Immature natural killer cell (primary cell): ENCODE measurements around the gene EN2. TPM values are rescaled to one million over a fixed set of nuclear protein-coding genes. Genes with fewer than 3 reads are reported as not detected.

Experiments used
- DNase-seq, 3 donors: peaks; one replicate each; pipeline ENCODE4 v3.0.0; 2022; ENCODE audit warnings: mixed read lengths in 1 of 3
- H3K27ac Mint-ChIP-seq, 6 donors: one replicate each; pipeline ENCODE4 v1.8.0; 2020; ENCODE audit warnings: mixed read lengths in 6 of 6, mild to moderate bottlenecking in 5 of 6, inconsistent platforms in 4 of 6, moderate library complexity in 3 of 6
- H3K27me3 Mint-ChIP-seq, 3 donors: one replicate each; pipeline ENCODE4 v1.8.0; 2020 to 2021; ENCODE audit warnings: low read depth in 3 of 3, mild to moderate bottlenecking in 3 of 3, mixed read lengths in 3 of 3, moderate library complexity in 3 of 3, inconsistent platforms in 1 of 3
- H3K36me3 Mint-ChIP-seq, 3 donors: one replicate each; pipeline ENCODE4 v1.8.0; 2020; ENCODE audit warnings: mixed read lengths in 3 of 3, inconsistent platforms in 2 of 3, mild to moderate bottlenecking in 2 of 3
- H3K4me1 Mint-ChIP-seq, 2 donors: one replicate each; pipeline ENCODE4 v1.8.0; 2020; ENCODE audit warnings: inconsistent platforms in 2 of 2, mild to moderate bottlenecking in 2 of 2, mixed read lengths in 2 of 2, moderate library complexity in 1 of 2
- H3K4me3 Mint-ChIP-seq, 5 donors: one replicate each; pipeline ENCODE4 v1.8.0; 2020; ENCODE audit warnings: mild to moderate bottlenecking in 5 of 5, mixed read lengths in 5 of 5, inconsistent platforms in 3 of 5, moderate library complexity in 3 of 5
- H3K9me3 Mint-ChIP-seq, 6 donors: one replicate each; pipeline ENCODE4 v1.8.0; 2020; ENCODE audit warnings: mild to moderate bottlenecking in 6 of 6, mixed read lengths in 6 of 6, inconsistent platforms in 4 of 6, moderate library complexity in 3 of 6
- polyA plus RNA-seq, 3 donors: library from polyadenylated mRNA; unstranded; fragments of 300-500 nt; fragmentation: Illumina TruSeq; gene quantifications; one replicate each; pipeline ENCODE4 v1.2.3, GENCODE V29; 2021

Gene EN2
- not detected for polyA plus RNA-seq

DNA sequence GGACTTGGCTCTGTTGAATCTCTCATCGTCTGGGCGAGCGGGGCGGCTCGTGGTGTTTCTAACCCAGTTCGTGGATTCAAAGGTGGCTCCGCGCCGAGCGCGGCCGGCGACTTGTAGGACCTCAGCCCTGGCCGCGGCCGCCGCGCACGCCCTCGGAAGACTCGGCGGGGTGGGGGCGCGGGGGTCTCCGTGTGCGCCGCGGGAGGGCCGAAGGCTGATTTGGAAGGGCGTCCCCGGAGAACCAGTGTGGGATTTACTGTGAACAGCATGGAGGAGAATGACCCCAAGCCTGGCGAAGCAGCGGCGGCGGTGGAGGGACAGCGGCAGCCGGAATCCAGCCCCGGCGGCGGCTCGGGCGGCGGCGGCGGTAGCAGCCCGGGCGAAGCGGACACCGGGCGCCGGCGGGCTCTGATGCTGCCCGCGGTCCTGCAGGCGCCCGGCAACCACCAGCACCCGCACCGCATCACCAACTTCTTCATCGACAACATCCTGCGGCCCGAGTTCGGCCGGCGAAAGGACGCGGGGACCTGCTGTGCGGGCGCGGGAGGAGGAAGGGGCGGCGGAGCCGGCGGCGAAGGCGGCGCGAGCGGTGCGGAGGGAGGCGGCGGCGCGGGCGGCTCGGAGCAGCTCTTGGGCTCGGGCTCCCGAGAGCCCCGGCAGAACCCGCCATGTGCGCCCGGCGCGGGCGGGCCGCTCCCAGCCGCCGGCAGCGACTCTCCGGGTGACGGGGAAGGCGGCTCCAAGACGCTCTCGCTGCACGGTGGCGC is at the start of gene EN2:
TSS of gene EN2 (plus strand) at position 19 of the 767 bp plus-strand sequence. CDS start at position 268, 249 bp downstream.
- Mint-ChIP-seq H3K4me3 (peak within 1 kb of the TSS; percentile 73 to 87 (median 82)), H3K27me3 (peaks cover 25 to 56% (median 46%) of the 10 kb centered on the region in 3 donors), H3K36me3 (no peaks in the 10 kb centered on the region), H3K9me3 (peaks cover 0 to 3% (median 0%) of the 10 kb centered on the region in 6 donors), H3K27ac (no peak within 1 kb of the TSS), H3K4me1 (peaks cover 15% of the 10 kb centered on the region in 2 donors)
- DNase-seq, result peak in 1 of 3 donors; percentile 17

DNA sequence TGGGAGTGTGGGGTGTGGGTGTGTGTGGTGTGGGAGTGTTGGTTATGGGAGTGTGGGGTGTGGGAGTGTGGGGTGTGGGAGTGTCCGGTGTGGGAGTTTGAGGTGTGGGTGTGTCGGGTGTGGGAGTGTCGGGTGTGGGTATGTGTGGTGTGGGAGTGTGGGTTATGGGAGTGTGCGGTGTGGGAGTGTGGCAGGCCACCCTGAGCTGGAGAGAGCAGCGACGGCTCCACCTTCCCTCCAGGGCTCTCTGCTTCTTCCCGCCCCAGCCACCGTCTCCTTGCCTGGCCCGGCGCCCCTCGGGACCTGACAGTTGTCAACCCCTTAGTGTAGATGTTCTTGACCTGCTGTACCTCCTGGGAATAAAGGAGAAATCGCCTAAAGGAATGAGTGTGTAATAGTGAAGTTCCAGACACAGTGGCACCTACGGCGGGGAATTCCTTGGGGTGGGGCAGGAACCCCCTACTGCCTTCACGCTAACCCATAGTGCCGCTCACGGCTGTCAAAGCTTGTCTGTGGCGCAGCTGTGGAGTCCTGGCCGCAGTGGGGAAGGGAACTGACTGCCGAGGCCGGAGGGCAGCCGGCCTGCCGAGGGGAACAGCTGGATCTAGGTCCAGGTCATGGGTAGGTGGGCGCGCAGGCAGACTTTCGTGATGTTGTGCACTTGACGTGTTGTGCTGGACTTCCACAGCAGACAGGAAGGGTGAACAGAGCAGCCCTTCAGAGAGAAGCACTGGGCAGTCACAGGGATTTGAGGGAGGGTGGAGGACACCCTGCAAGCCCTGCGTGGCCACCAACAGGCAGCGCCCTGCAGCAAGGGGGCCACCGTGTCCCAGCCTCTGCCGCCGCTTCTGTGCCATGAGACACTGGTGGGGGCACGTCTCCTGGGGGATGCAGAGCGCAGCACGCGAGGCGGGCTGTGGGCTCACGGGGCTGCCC is 49.0 kb upstream of the EN2 start:
- peak; percentile 32 to 51 (median 42) for DNase-seq
- H3K36me3 Mint-ChIP-seq, result no peaks in the 10 kb centered on the region
- H3K27ac Mint-ChIP-seq, result peak overlapping the region; percentile 57 to 90 (median 82)
- H3K4me1 Mint-ChIP-seq, result peaks cover 35 to 38% of the 10 kb centered on the region in 2 donors
- H3K4me3 Mint-ChIP-seq, result peak overlapping the region in 4 of 5 donors; percentile 18 to 60 (median 50)
- peaks cover 13 to 25% (median 20%) of the 10 kb centered on the region in 3 donors for H3K27me3 Mint-ChIP-seq
- H3K9me3 Mint-ChIP-seq, result peaks cover 0 to 8% (median 4%) of the 10 kb centered on the region in 6 donors

- Mint-ChIP-seq H3K4me3 (peak overlapping the region in 1 of 5 donors; percentile 57), H3K9me3 (peaks cover 0 to 8% (median 4%) of the 10 kb centered on the region in 6 donors), H3K4me1 (peaks cover 33 to 38% of the 10 kb centered on the region in 2 donors), H3K27ac (peak overlapping the region in 3 of 6 donors; percentile 58 to 92 (median 90)), H3K36me3 (no peaks in the 10 kb centered on the region), H3K27me3 (peaks cover 13 to 25% (median 20%) of the 10 kb centered on the region in 3 donors)
- DNase-seq, result no peak
These were observed 47.9 kb upstream of the EN2 start for GRCh38 chr7:155409980-155410379.

GRCh38 chr7:155410431-155410830 is 47.5 kb upstream of the EN2 start:
- Mint-ChIP-seq H3K4me3 (no peak overlapping the region), H3K9me3 (peaks cover 0 to 8% (median 4%) of the 10 kb centered on the region in 6 donors), H3K27ac (no peak overlapping the region), H3K27me3 (peaks cover 13 to 25% (median 20%) of the 10 kb centered on the region in 3 donors), H3K36me3 (no peaks in the 10 kb centered on the region), H3K4me1 (peaks cover 29 to 33% of the 10 kb centered on the region in 2 donors)
- no peak for DNase-seq

- Mint-ChIP-seq H3K36me3 (no peaks in the 10 kb centered on the region), H3K9me3 (peaks cover 0 to 4% (median 2%) of the 10 kb centered on the region in 6 donors), H3K27ac (peak overlapping the region in 1 of 6 donors; percentile 59), H3K4me1 (peaks cover 16 to 20% of the 10 kb centered on the region in 2 donors), H3K4me3 (no peak overlapping the region), H3K27me3 (peaks cover 9 to 14% (median 11%) of the 10 kb centered on the region in 3 donors)
- no peak for DNase-seq
These were observed 46.1 kb upstream of the EN2 start for GRCh38 chr7:155411718-155412415.

- peaks cover 0 to 4% (median 2%) of the 10 kb centered on the region in 6 donors for H3K9me3 Mint-ChIP-seq
- H3K4me3 Mint-ChIP-seq, result no peak overlapping the region
- H3K27me3 Mint-ChIP-seq, result peaks cover 9 to 14% (median 14%) of the 10 kb centered on the region in 3 donors
- H3K27ac Mint-ChIP-seq, result no peak overlapping the region
- H3K36me3 Mint-ChIP-seq, result no peaks in the 10 kb centered on the region
- DNase-seq, result peak; percentile 45 to 46 (median 45)
- peaks cover 16 to 20% of the 10 kb centered on the region in 2 donors for H3K4me1 Mint-ChIP-seq
These were observed 45.3 kb upstream of the EN2 start for GRCh38 chr7:155412416-155413253.

- Mint-ChIP-seq H3K4me1 (peaks cover 7 to 11% of the 10 kb centered on the region in 2 donors), H3K27ac (no peak overlapping the region), H3K27me3 (peaks cover 5 to 13% (median 11%) of the 10 kb centered on the region in 3 donors), H3K9me3 (peaks cover 0 to 2% (median 0%) of the 10 kb centered on the region in 6 donors), H3K4me3 (no peak overlapping the region), H3K36me3 (no peaks in the 10 kb centered on the region)
- DNase-seq, result no peak
These were observed 43.1 kb upstream of the EN2 start for GRCh38 chr7:155414547-155415492.

DNA sequence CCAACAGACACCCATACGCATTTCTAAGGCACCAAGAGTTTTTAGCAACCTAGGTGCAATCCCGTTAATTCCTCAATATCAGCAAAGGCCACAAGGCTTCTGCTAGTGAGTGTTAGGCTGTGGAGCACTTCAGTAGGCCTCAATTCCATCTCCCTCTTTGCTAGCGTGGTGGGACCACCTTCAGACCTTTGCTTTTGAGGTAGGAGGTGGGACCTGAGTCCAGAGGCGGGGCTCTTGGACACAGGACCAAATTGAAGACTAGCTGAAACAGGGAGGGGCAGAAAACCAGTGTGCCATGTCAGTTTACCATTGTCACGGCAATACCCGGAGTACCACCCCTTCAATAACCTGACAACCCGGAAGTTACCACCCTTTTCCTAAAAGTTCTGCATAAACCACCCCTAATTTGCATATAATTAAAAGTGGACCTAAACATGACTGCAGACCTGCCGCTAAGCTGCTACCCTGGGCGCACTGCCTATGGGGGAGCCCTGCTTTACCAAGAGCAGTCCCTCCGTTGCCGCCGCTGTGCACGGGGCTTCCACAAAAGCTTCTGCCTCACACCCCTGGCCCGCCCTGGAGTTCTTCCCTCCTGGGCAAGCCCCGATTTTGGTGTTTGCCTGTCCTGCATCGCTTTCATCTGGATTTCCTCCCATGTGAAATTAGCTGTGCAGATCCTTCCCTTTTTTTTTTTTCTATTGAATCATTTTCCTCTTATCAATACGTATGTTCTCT is 41.1 kb upstream of the EN2 start:
- Mint-ChIP-seq H3K4me1 (peaks cover 1 to 4% of the 10 kb centered on the region in 2 donors), H3K4me3 (no peak overlapping the region), H3K27ac (no peak overlapping the region), H3K36me3 (no peaks in the 10 kb centered on the region), H3K9me3 (no peaks in the 10 kb centered on the region), H3K27me3 (peaks cover 5 to 9% (median 9%) of the 10 kb centered on the region in 3 donors)
- DNase-seq, result no peak

- H3K4me1 Mint-ChIP-seq, result no peaks in the 10 kb centered on the region
- H3K27ac Mint-ChIP-seq, result no peak overlapping the region
- peaks cover 5 to 8% (median 5%) of the 10 kb centered on the region in 3 donors for H3K27me3 Mint-ChIP-seq
- no peak for DNase-seq
- H3K4me3 Mint-ChIP-seq, result no peak overlapping the region
- H3K36me3 Mint-ChIP-seq, result no peaks in the 10 kb centered on the region
- H3K9me3 Mint-ChIP-seq, result no peaks in the 10 kb centered on the region
These were observed 39.6 kb upstream of the EN2 start for GRCh38 chr7:155418304-155418703.

DNA sequence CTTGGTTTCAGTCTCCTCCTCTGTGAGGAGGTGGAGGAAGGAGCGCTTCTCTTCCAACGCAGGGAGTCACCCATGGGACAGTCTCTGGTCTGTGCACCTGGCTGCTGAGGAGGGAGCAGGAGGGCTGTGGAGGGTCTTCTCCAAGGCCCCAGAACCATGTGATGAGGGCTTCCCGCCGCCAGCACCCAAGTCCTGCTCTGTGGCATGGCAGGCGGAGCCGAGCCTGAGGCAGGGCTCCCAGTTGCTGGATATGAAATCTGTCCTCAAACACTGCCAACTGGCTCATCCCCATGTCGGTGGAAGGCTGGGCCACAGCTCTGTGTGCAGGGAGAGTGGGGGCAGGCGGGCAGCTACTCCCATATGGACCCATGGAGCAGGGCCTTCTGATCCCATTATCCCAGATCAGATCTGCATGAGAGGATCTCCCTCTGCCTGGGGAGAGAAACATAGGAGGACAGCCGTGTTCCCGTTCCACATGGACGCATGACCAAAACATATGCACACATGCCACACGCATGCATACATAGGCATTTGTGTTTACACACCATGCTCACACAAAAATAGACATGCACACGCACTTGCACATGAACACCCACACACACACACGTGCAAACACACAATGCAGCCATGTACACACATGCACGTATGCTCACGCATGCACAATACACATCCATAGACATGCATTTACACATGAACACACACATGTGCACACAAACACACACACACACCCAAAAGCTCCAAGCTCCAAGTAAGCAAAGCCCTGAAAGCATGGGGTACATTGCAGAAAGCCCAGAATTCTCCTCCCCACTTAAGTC is 38.8 kb upstream of the EN2 start:
- H3K4me3 Mint-ChIP-seq, result no peak overlapping the region
- no peaks in the 10 kb centered on the region for H3K9me3 Mint-ChIP-seq
- no peaks in the 10 kb centered on the region for H3K36me3 Mint-ChIP-seq
- no peak for DNase-seq
- H3K27ac Mint-ChIP-seq, result no peak overlapping the region
- H3K27me3 Mint-ChIP-seq, result peaks cover 5 to 8% (median 5%) of the 10 kb centered on the region in 3 donors
- no peaks in the 10 kb centered on the region for H3K4me1 Mint-ChIP-seq

- no peak for DNase-seq
- H3K36me3 Mint-ChIP-seq, result no peaks in the 10 kb centered on the region
- no peaks in the 10 kb centered on the region for H3K9me3 Mint-ChIP-seq
- no peak overlapping the region for H3K27ac Mint-ChIP-seq
- H3K4me1 Mint-ChIP-seq, result no peaks in the 10 kb centered on the region
- no peak overlapping the region for H3K4me3 Mint-ChIP-seq
- H3K27me3 Mint-ChIP-seq, result peaks cover 5 to 10% (median 5%) of the 10 kb centered on the region in 3 donors
These were observed 37.8 kb upstream of the EN2 start for GRCh38 chr7:155420116-155420515.
